ENCODE results near the gene RASA4B.
A peak's percentile ranks its signal among the peaks of the same experiment; 100 is the strongest.
"Not testable (repeated sequence)": the region's sequence is repeated elsewhere in the genome, so short reads cannot be mapped to it uniquely, and the experiment has no call there.

RASA4B gene

DNA sequence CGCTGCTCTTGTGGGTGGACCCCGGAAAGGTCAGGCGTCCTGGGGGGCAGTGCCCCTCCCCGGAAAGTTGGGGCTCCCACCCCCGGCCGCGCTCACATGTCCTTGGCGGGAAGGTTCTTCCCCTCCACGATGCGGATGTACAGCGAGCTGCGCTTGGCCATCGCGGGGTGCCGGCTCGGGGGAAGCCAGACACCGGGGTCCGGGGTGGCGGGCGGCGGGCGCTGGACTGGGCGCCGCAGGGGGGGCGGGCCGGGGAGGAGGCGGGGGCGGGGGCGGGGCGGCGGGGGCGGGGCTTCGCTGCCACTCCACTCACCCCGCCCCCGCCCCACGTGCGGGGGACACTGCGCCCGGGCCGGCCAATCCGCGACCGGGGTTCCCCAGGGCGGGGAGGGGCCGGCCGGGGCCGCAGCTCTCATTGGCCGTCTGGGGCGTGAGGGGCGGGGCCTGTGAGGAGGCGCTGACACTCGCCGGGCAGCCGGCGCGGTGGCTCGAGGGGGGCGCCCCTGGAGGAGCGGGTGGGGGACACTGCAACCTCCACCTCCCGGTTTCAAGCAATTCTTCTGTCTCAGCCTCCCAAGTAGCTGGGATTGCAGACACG lies at the start of gene RASA4B:
TSS of gene RASA4B (minus strand) at position 228 of the 598 bp plus-strand sequence. CDS start at position 161, 67 bp downstream.
- H3K4me3 ChIP-seq (ENCODE audit: low read length): peak within 1 kb of the TSS; percentile 33; the same call in 1 of the 2 replicates
- H3K27me3 ChIP-seq (ENCODE audit: control insufficient read depth, insufficient read depth, low read length); H3K27ac ChIP-seq (ENCODE audit: low read length); H3K9me3 ChIP-seq (ENCODE audit: control insufficient read depth, insufficient read depth, low read length); H3K36me3 ChIP-seq (ENCODE audit: control insufficient read depth, insufficient read depth, low read length); DNase-seq (ENCODE audit: low read depth, low spot score); H3K4me1 ChIP-seq (ENCODE audit: control insufficient read depth, insufficient read depth, low read length): not testable (repeated sequence)
- WGBS (ENCODE audit: insufficient coverage, insufficient read length): no CpG with 5 or more reads among the region's 61 CpGs

- not testable (repeated sequence) for H3K27me3 ChIP-seq (ENCODE audit: control insufficient read depth, insufficient read depth, low read length); DNase-seq (ENCODE audit: low read depth, low spot score); H3K27ac ChIP-seq (ENCODE audit: low read length); H3K4me1 ChIP-seq (ENCODE audit: control insufficient read depth, insufficient read depth, low read length); H3K9me3 ChIP-seq (ENCODE audit: control insufficient read depth, insufficient read depth, low read length); H3K36me3 ChIP-seq (ENCODE audit: control insufficient read depth, insufficient read depth, low read length); H3K4me3 ChIP-seq (ENCODE audit: low read length)
- no CpG with 5 or more reads among the region's 6 CpGs for WGBS (ENCODE audit: insufficient coverage, insufficient read length)
Observed at GRCh38 chr7:102550808-102551422, 33.3 kb upstream of the RASA4B start, which contains the start of gene SPDYE2. Gene SPDYE2 (plus strand): TSS chr7:102551226. CDS start chr7:102553256, 2,030 bp downstream.

DNA sequence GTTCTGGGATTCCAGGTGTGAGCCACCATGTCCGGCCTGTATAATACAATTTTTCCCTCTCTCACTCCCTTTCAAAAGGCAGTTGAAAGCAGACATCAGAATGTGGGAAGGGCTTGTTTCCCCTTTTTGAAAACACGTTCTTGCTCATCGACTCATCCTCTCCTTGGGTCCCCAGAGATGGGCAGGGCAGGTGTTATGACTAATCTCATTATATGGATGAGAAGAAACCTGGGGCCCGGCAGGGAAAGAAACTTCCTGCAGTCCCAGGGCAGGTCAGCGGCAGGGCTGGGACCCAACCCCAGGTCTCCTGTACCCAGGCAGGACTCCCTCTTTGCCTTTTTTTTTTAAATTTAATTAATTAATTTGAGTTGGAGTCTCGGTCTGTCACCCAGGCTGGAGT lies 28.8 kb upstream of the RASA4B start:
- no CpG with 5 or more reads among the region's 6 CpGs for WGBS (ENCODE audit: insufficient coverage, insufficient read length)
- H3K4me1 ChIP-seq (ENCODE audit: control insufficient read depth, insufficient read depth, low read length); H3K27me3 ChIP-seq (ENCODE audit: control insufficient read depth, insufficient read depth, low read length); H3K27ac ChIP-seq (ENCODE audit: low read length); DNase-seq (ENCODE audit: low read depth, low spot score); H3K36me3 ChIP-seq (ENCODE audit: control insufficient read depth, insufficient read depth, low read length); H3K4me3 ChIP-seq (ENCODE audit: low read length); H3K9me3 ChIP-seq (ENCODE audit: control insufficient read depth, insufficient read depth, low read length): not testable (repeated sequence)

DNA sequence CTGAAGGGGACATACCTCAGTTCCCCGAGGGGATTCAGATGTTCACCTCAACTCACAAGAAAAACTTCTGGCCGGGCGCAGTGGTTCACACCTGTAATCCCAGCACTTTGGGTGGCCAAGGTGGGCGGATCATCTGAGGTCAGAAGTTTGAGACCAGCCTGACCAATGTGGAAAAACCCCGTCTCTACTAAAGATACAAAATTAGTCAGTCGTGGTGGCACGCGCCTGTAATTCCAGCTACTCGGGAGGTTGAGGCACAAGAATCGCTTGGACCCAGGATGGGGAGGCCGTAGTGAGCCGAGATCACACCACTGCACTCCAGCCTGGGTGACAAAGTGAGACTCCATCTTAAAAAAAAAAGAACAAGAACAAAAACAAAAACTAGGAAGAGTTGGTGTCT lies 27.7 kb upstream of the RASA4B start:
- DNase-seq (ENCODE audit: low read depth, low spot score); H3K27ac ChIP-seq (ENCODE audit: low read length); H3K4me3 ChIP-seq (ENCODE audit: low read length); H3K9me3 ChIP-seq (ENCODE audit: control insufficient read depth, insufficient read depth, low read length); H3K27me3 ChIP-seq (ENCODE audit: control insufficient read depth, insufficient read depth, low read length); H3K36me3 ChIP-seq (ENCODE audit: control insufficient read depth, insufficient read depth, low read length); H3K4me1 ChIP-seq (ENCODE audit: control insufficient read depth, insufficient read depth, low read length): not testable (repeated sequence)
- WGBS (ENCODE audit: insufficient coverage, insufficient read length): no CpG with 5 or more reads among the region's 12 CpGs

GRCh38 chr7:102544372-102544771 lies 26.8 kb upstream of the RASA4B start:
- not testable (repeated sequence) for H3K27me3 ChIP-seq (ENCODE audit: control insufficient read depth, insufficient read depth, low read length); H3K4me1 ChIP-seq (ENCODE audit: control insufficient read depth, insufficient read depth, low read length); H3K9me3 ChIP-seq (ENCODE audit: control insufficient read depth, insufficient read depth, low read length); H3K36me3 ChIP-seq (ENCODE audit: control insufficient read depth, insufficient read depth, low read length); H3K4me3 ChIP-seq (ENCODE audit: low read length); H3K27ac ChIP-seq (ENCODE audit: low read length); DNase-seq (ENCODE audit: low read depth, low spot score)
- WGBS (ENCODE audit: insufficient coverage, insufficient read length): no CpG with 5 or more reads among the region's 1 CpG

DNA sequence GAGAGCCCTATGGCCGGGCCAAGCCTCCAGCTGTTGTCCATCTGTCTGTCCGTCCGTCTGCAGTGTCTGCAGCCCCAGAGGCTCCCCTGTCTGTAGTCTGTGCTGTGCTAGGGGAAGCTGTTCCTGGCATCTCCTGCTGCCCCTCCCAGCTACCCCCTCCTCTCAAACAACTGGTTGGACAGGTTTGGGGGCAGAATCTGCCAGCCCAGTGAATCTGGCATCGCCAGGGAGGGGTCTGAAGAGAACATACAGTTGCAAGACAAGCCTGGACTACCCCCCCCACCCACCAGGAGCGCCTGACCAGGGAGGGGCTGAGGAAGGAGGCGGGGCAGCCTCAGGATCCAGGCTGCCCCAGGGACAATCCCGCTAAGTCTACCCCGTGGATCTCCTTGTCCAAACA lies 26.0 kb upstream of the RASA4B start, which contains the start of gene UPK3BL2:
TSS of gene UPK3BL2 (minus strand) at position 101 of the 400 bp plus-strand sequence. CDS start at position 41, 60 bp downstream.
- not testable (repeated sequence) for DNase-seq (ENCODE audit: low read depth, low spot score); H3K9me3 ChIP-seq (ENCODE audit: control insufficient read depth, insufficient read depth, low read length); H3K4me3 ChIP-seq (ENCODE audit: low read length); H3K27me3 ChIP-seq (ENCODE audit: control insufficient read depth, insufficient read depth, low read length); H3K27ac ChIP-seq (ENCODE audit: low read length); H3K36me3 ChIP-seq (ENCODE audit: control insufficient read depth, insufficient read depth, low read length); H3K4me1 ChIP-seq (ENCODE audit: control insufficient read depth, insufficient read depth, low read length)
- no CpG with 5 or more reads among the region's 8 CpGs for WGBS (ENCODE audit: insufficient coverage, insufficient read length)

GRCh38 chr7:102542771-102543170 lies 25.2 kb upstream of the RASA4B start:
- DNase-seq (ENCODE audit: low read depth, low spot score); H3K36me3 ChIP-seq (ENCODE audit: control insufficient read depth, insufficient read depth, low read length); H3K9me3 ChIP-seq (ENCODE audit: control insufficient read depth, insufficient read depth, low read length); H3K4me3 ChIP-seq (ENCODE audit: low read length); H3K27me3 ChIP-seq (ENCODE audit: control insufficient read depth, insufficient read depth, low read length); H3K4me1 ChIP-seq (ENCODE audit: control insufficient read depth, insufficient read depth, low read length); H3K27ac ChIP-seq (ENCODE audit: low read length): not testable (repeated sequence)
- WGBS (ENCODE audit: insufficient coverage, insufficient read length): no CpG with 5 or more reads among the region's 11 CpGs

DNA sequence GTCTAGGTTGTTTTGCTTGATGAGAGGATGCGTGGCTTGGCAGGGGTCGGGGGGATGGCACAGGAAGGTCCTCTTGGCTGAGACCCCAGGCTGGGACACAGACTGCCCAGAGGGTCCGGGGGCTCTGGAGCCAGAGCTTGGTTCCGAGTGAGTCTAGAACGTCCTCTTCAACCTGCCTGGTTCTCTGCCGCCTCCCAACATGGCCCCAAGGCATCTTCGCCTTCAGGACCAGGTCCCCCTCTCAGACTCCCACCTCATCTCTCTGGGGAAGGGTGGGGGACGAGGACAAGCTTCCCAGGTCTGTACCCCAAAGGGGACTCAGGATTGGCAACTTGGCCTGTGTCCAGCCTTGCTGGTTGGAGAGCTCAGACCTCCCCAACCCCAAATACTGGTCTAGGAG lies 24.5 kb upstream of the RASA4B start:
- not testable (repeated sequence) for H3K9me3 ChIP-seq (ENCODE audit: control insufficient read depth, insufficient read depth, low read length); H3K27ac ChIP-seq (ENCODE audit: low read length); H3K27me3 ChIP-seq (ENCODE audit: control insufficient read depth, insufficient read depth, low read length); DNase-seq (ENCODE audit: low read depth, low spot score); H3K4me3 ChIP-seq (ENCODE audit: low read length); H3K4me1 ChIP-seq (ENCODE audit: control insufficient read depth, insufficient read depth, low read length); H3K36me3 ChIP-seq (ENCODE audit: control insufficient read depth, insufficient read depth, low read length)
- WGBS (ENCODE audit: insufficient coverage, insufficient read length): no CpG with 5 or more reads among the region's 8 CpGs

GRCh38 chr7:102540604-102541003 lies 23.0 kb upstream of the RASA4B start:
- whole genome bisulfite sequencing (ENCODE audit: insufficient coverage, insufficient read length): no CpG with 5 or more reads among the region's 6 CpGs
- H3K9me3 ChIP-seq (ENCODE audit: control insufficient read depth, insufficient read depth, low read length); H3K4me3 ChIP-seq (ENCODE audit: low read length): not testable (repeated sequence)

DNA sequence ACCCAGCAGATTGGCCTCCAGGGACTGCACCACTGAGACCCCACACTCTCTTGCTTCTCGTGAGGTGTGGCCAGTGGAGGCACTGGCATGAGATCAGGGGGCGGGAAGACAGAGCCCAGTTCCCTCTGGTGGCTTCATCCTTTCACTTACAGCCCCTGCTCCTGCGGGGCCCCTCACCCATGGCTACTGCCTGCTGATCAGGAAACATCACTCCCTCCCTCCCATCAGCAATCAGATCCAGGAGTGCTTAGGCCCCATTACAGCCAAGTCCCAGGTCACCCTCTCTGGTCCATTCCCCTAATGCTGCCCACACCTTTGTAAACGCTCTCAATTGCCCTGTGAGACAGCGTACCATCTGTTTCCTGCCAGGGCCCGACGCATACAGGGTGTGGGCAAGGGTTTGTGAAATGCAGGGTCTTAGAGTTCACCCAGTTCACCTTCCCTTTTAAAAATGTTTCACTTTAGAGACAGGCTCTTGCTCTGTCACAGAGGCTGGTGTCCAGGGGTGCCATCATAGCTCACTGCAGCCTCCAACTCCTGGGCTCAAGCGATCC lies 17.6 kb upstream of the RASA4B start:
- not testable (repeated sequence) for DNase-seq (ENCODE audit: low read depth, low spot score); H3K27ac ChIP-seq (ENCODE audit: low read length); H3K27me3 ChIP-seq (ENCODE audit: control insufficient read depth, insufficient read depth, low read length); H3K4me1 ChIP-seq (ENCODE audit: control insufficient read depth, insufficient read depth, low read length); H3K36me3 ChIP-seq (ENCODE audit: control insufficient read depth, insufficient read depth, low read length); H3K9me3 ChIP-seq (ENCODE audit: control insufficient read depth, insufficient read depth, low read length); H3K4me3 ChIP-seq (ENCODE audit: low read length)
- WGBS (ENCODE audit: insufficient coverage, insufficient read length): no CpG with 5 or more reads among the region's 8 CpGs

More at GRCh38 chr7:102540604-102541003, 23.0 kb upstream of the RASA4B start:
- DNase-seq (ENCODE audit: low read depth, low spot score); H3K27me3 ChIP-seq (ENCODE audit: control insufficient read depth, insufficient read depth, low read length); H3K4me1 ChIP-seq (ENCODE audit: control insufficient read depth, insufficient read depth, low read length); H3K27ac ChIP-seq (ENCODE audit: low read length); H3K36me3 ChIP-seq (ENCODE audit: control insufficient read depth, insufficient read depth, low read length): not testable (repeated sequence)

All from iPS DF 6.9 (cell line).